RWPE1 (cell line): ENCODE measurements around the gene HOATZ.

ENCODE experiments used
- CTCF ChIA-PET: fragments of 350-600 bp; sonication (Branson Sonifier 250); formaldehyde crosslinking; extraction: SDS; loops from one replicate; lab custom pipeline; 2021; lab: Yijun Ruan, JAX
- POLR2A ChIA-PET: fragments of 400-600 bp; formaldehyde crosslinking; extraction: SDS; loops from one replicate; lab custom pipeline; 2020; ENCODE audit warnings: antibody characterized with exemption; ENCODE audit not compliant: low non-redundant PET; lab: Yijun Ruan, JAX
- DNase-seq: peaks from one replicate; pipeline ENCODE4 v3.0.0; 2012; ENCODE audit warnings: low spot score
- H3K27ac ChIP-seq: fragments of 450-650 bp; 2 replicates; pipeline ENCODE4 v1.5.1; 2017
- TF ChIP-seq, protein P1 (sequence below): fragments of 450-650 bp; conservative IDR thresholded peaks from 2 replicates; pipeline ENCODE4 v1.5.1; 2017; ENCODE audit warnings: low read depth, mild to moderate bottlenecking

Gene HOATZ

GRCh38 chr11:111515591-111515990, 1.0 kb downstream of the HOATZ start:
- no peak overlapping the region for H3K27ac ChIP-seq
- ChIA-PET CTCF (interaction anchor here (0.6 kb wide), 1 partner anchor 60 kb away, joined by 3 read pairs; no protein-coding TSS in a partner anchor), POLR2A (no interaction called here)

GRCh38 chr11:111518668-111519067, 4.1 kb downstream of the HOATZ start:
- TF ChIP-seq, protein P1, sequence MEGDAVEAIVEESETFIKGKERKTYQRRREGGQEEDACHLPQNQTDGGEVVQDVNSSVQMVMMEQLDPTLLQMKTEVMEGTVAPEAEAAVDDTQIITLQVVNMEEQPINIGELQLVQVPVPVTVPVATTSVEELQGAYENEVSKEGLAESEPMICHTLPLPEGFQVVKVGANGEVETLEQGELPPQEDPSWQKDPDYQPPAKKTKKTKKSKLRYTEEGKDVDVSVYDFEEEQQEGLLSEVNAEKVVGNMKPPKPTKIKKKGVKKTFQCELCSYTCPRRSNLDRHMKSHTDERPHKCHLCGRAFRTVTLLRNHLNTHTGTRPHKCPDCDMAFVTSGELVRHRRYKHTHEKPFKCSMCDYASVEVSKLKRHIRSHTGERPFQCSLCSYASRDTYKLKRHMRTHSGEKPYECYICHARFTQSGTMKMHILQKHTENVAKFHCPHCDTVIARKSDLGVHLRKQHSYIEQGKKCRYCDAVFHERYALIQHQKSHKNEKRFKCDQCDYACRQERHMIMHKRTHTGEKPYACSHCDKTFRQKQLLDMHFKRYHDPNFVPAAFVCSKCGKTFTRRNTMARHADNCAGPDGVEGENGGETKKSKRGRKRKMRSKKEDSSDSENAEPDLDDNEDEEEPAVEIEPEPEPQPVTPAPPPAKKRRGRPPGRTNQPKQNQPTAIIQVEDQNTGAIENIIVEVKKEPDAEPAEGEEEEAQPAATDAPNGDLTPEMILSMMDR: no peak
- no peak for DNase-seq
- ChIA-PET CTCF (no interaction called here), POLR2A (no interaction called here)
- H3K27ac ChIP-seq: no peak overlapping the region

More at GRCh38 chr11:111515591-111515990, 1.0 kb downstream of the HOATZ start:
- TF ChIP-seq, protein P1: no peak
- no peak for DNase-seq

GRCh38 chr11:111520560-111520959, 6.0 kb downstream of the HOATZ start:
- CTCF ChIA-PET: no interaction called here
- POLR2A ChIA-PET: no interaction called here
- TF ChIP-seq, protein P1: no peak
- DNase-seq: no peak
- H3K27ac ChIP-seq: no peak overlapping the region

DNA sequence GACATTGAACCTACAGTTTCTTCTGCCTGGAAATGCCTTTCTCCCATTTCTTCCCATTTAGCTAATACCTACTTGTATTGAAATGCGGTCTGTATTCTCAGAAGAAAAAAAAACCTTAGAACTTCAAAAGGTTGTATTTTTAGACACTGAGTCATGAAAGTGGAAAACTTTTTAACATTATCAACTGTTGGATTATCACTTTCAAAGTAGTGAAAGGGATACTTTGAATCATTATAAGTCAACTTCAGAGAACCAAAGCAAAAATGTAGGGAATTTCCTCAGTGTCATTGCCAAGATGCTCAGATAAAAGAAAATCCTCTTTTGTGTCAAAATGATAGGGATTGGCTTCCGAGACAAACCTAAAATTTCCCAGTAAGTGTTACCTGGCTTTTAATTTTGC, 6.6 kb downstream of the HOATZ start:
- CTCF ChIA-PET: interaction anchor here (0.6 kb wide), 1 partner anchor 21 kb away, joined by 3 read pairs; no protein-coding TSS in a partner anchor
- H3K27ac ChIP-seq: no peak overlapping the region
- no peak for DNase-seq
- POLR2A ChIA-PET: no interaction called here
- TF ChIP-seq, protein P1: no peak

DNA sequence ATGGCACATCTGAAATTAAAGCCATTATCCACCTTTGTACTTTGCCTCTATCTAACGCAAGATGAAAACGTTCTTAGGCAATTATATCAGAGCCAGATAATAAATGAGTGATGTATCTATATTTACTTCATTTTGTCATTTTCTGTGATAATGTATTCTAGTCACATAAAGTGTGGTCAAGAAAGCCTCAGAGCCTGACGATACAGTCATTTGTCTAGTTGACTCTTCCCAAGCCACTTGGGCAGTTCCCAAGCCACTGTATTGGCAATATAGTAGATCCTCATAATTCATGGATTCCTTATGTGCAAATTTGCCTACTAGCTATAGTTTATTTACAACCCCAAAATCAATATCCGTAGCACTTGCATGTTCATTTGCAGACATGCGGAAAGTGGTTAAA, 7.8 kb downstream of the HOATZ start:
- no peak for DNase-seq
- ChIA-PET CTCF (no interaction called here), POLR2A (no interaction called here)
- TF ChIP-seq, protein P1: no peak
- no peak overlapping the region for H3K27ac ChIP-seq

DNA sequence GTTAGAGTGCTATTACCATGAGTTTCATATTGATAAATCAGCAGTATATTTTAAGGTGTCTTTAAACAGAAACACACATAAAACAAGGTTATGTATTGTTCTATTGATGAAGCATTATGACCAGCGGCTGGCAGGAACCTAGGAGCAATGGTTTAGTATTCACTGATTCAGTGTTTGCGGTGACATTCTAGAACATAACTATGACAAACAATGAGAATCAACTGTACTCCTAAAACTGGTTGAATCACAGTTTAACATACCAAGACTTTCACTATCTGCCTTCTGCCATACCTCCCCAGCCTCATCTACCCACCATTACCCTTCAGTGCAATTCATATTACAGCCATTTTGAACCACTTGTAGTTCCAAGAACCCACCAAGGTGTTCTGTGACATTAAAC, 8.8 kb downstream of the HOATZ start:
- POLR2A ChIA-PET: no interaction called here
- CTCF ChIA-PET: interaction anchor here (0.6 kb wide), 1 partner anchor 228 kb away, joined by 3 read pairs; no protein-coding TSS in a partner anchor
- H3K27ac ChIP-seq: no peak overlapping the region
- TF ChIP-seq, protein P1: no peak
- DNase-seq: no peak
